Measurements from ENCODE around the gene LRP11.

Gene LRP11

DNA sequence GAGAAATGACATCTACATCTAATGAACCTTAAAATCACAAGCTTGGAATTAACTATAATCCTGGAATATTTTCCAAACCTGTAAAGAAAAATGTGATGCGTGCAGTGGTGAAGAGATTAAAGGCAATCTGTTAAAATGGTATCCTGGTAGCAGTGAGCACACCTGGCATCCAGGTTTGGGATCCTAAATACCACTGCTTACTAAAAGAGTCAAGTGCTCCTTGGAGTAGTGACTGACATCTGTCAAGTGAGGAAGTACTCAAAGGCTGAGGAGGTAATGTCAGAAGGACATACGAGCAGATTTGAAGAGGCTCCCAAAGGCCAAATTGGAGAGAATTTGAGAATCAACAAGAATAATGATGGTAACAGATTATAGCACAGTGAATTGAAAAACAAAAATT is 81.8 kb downstream of the LRP11 start:
- no peak overlapping the region for H3K27ac ChIP-seq
- DNase-seq (ENCODE audit: low spot score): no peak
- ChIA-PET CTCF (interaction anchor here (0.7 kb wide), 1 partner anchor 10 kb away, joined by 4 read pairs; no protein-coding TSS in a partner anchor), POLR2A (ENCODE audit: low non-redundant PET) (no interaction called here)
- TF ChIP-seq, protein P1, sequence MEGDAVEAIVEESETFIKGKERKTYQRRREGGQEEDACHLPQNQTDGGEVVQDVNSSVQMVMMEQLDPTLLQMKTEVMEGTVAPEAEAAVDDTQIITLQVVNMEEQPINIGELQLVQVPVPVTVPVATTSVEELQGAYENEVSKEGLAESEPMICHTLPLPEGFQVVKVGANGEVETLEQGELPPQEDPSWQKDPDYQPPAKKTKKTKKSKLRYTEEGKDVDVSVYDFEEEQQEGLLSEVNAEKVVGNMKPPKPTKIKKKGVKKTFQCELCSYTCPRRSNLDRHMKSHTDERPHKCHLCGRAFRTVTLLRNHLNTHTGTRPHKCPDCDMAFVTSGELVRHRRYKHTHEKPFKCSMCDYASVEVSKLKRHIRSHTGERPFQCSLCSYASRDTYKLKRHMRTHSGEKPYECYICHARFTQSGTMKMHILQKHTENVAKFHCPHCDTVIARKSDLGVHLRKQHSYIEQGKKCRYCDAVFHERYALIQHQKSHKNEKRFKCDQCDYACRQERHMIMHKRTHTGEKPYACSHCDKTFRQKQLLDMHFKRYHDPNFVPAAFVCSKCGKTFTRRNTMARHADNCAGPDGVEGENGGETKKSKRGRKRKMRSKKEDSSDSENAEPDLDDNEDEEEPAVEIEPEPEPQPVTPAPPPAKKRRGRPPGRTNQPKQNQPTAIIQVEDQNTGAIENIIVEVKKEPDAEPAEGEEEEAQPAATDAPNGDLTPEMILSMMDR (conservative IDR thresholded peaks at IDR 0.05; ENCODE audit: low read depth): no peak

DNA sequence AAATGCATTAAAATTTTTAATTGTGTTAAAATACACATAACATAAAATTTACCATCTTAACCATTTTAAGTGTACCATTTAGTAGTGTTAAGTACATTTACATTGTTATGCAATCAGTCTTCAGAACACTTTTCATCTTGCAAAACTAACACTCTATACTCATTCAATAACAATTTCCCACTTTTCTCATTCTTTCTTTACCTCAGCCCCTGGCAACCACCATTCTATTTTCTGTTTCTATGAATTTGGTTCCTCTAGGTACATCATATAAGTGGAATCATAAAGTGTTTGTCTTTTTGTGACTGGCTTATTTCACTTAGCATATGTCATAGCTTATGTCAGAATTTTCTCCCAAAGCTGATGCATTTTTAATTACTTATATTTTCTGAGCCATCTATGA is 82.4 kb downstream of the LRP11 start:
- H3K27ac ChIP-seq: no peak overlapping the region
- ChIA-PET CTCF (interaction anchor here (0.7 kb wide), 1 partner anchor 9 kb away, joined by 4 read pairs; no protein-coding TSS in a partner anchor), POLR2A (ENCODE audit: low non-redundant PET) (no interaction called here)
- TF ChIP-seq, protein P1 (conservative IDR thresholded peaks at IDR 0.05; ENCODE audit: low read depth): no peak
- DNase-seq (ENCODE audit: low spot score): no peak

DNA sequence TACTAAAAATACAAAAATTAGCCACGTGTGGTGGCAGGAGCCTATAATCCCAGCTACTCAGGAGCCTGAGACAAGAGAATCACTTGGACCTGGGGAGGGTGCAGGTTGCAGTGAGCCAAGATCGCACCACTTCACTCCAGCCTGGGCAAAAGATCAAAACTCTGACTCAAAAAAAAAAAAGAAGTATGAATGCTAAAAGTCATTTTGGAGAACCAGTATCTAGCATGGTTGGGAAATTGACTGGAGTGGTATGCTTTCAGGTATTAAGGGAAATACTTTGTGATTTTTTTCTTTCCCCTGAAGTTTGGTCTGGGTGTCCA is 84.6 kb downstream of the LRP11 start:
- ChIA-PET CTCF (no interaction called here), POLR2A (ENCODE audit: low non-redundant PET) (no interaction called here)
- no peak for DNase-seq (ENCODE audit: low spot score)
- H3K27ac ChIP-seq: no peak overlapping the region
- TF ChIP-seq, protein P1 (conservative IDR thresholded peaks at IDR 0.05; ENCODE audit: low read depth): no peak

DNA sequence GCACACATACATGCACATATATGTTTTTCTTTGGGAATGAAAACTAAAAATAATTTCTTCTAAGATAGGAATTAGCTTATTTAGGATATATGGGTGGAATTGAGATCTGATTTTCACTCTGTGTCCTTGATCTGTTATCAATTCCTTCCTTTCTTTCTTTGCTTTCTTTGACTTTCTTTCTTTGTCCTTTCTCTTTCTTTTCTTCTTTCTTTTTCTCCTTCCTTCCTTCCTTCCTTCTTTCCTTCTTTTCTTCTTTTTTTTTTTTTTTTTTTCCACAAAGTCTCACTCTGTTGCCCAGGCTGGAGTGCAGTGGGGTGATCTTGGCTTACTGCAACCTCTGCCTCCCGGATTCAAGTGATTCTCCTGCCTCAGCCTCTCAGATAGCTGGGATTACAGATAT is 86.5 kb downstream of the LRP11 start:
- no peak overlapping the region for H3K27ac ChIP-seq
- ChIA-PET POLR2A (ENCODE audit: low non-redundant PET) (no interaction called here), CTCF (interaction anchor here (1.3 kb wide), 1 partner anchor 17 kb away, joined by 3 read pairs; no protein-coding TSS in a partner anchor)
- DNase-seq (ENCODE audit: low spot score): no peak
- TF ChIP-seq, protein P1 (conservative IDR thresholded peaks at IDR 0.05; ENCODE audit: low read depth): no peak

DNA sequence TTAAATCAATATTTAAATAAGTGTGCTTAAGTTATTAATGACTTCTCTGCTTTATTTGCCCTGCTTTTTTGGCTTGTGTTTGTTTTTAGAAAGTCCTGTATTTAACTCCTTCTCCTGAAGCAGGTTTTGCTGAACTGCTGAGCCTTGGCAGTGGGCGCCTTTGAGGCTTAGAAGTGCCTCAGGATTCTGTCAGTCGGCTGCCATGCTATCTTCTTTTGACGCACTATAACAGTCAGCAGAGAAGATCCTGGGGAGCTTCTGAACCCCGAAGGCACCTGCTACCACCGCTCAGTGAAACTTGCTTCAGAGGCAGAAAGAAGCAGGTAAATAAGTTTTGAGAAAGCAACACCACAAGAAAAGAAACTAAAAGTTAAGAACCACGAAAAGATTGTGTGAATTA is 92.2 kb downstream of the LRP11 start:
- no peak for DNase-seq (ENCODE audit: low spot score)
- ChIA-PET CTCF (no interaction called here), POLR2A (ENCODE audit: low non-redundant PET) (no interaction called here)
- H3K27ac ChIP-seq: no peak overlapping the region
- TF ChIP-seq, protein P1 (conservative IDR thresholded peaks at IDR 0.05; ENCODE audit: low read depth): no peak

DNA sequence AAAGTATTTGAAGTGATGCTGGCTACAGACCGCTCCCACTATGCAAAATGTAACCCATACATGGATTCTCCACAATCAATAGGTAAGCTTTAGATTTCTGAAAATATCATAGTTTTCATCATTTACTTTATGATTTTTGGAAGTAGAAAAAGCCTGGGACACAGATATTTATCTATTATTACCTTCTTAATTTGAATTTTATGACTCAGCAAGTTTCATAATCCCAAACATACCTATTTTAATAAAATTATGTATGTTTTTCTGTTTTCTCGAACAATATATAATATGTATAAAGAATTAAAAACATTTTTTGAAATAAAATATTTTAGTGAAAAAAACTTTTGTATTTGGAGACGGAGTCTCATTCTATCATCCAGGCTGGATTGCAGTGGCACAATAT is 93.0 kb downstream of the LRP11 start:
- H3K27ac ChIP-seq: no peak overlapping the region
- POLR2A ChIA-PET (ENCODE audit: low non-redundant PET): no interaction called here
- CTCF ChIA-PET: no interaction called here
- DNase-seq (ENCODE audit: low spot score): no peak
- TF ChIP-seq, protein P1 (conservative IDR thresholded peaks at IDR 0.05; ENCODE audit: low read depth): no peak

DNA sequence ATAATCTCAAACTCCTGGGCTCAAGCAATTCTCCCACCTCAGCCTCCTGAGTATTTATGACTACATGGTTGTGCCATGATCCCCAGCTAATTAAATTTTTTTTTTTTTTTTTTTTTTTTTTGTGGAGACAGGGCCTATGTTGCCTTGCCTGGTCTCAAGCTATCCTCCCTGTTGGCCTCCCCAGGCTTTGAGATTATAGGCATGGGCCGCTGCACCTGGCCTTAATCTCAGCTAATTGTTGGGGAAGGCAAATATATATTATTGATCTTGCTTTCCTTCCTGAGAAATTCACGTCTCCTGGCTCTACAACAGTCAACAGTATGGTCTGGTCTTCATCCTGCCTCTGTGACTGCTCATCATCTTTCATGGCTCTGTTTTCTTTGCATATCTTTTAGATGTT is 94.5 kb downstream of the LRP11 start:
- ChIA-PET CTCF (no interaction called here), POLR2A (ENCODE audit: low non-redundant PET) (no interaction called here)
- TF ChIP-seq, protein P1 (conservative IDR thresholded peaks at IDR 0.05; ENCODE audit: low read depth): no peak
- no peak overlapping the region for H3K27ac ChIP-seq
- no peak for DNase-seq (ENCODE audit: low spot score)
